PC-3 (cell line): Measurements from ENCODE around the gene DMAC2L. TPM values are rescaled to one million over a fixed set of nuclear protein-coding genes. Genes with fewer than 3 reads are reported as not detected.
"Not testable (repeated sequence)": the region's sequence is repeated elsewhere in the genome, so short reads cannot be mapped to it uniquely, and the experiment has no call there.

Experiments
- ATAC-seq: fragments of 200-7000 bp; cut with Tn5 transposase; 2 replicates; pipeline ENCODE4 v1.9.1; 2020; ENCODE audit warnings: mild to moderate bottlenecking, moderate library complexity
- BruUV-seq: library from RNA; stranded (reverse); fragments of 400-500 nt; replicated peaks from 2 replicates; lab custom pipeline; 2021; lab: Mats Ljungman, UMichigan
- CTCF ChIA-PET: fragments of 300-600 bp; sonication (Branson Sonifier 250); formaldehyde crosslinking; loops from one replicate; lab custom pipeline; 2022; ENCODE audit warnings: antibody characterized with exemption; lab: Charles Lee
- POLR2A ChIA-PET: fragments of 300-600 bp; sonication (Branson Sonifier 250); formaldehyde crosslinking; loops from one replicate; lab custom pipeline; 2022; ENCODE audit warnings: antibody characterized with exemption; ENCODE audit not compliant: unreplicated experiment; lab: Charles Lee
- DNase-seq: peaks from one replicate; pipeline ENCODE4 v3.0.0-alpha.2; 2015
- H2AFZ ChIP-seq: fragments of 300-600 bp; sonication (generic); 2 replicates; pipeline ENCODE4 v1.6.0; 2016; ENCODE audit warnings: antibody characterized with exemption, low read length
- H3F3A ChIP-seq: fragments of 300-600 bp; sonication (generic); one replicate; pipeline ENCODE4 v1.6.0; 2017; ENCODE audit warnings: antibody characterized with exemption, low read length, control low read depth, mild to moderate bottlenecking; ENCODE audit not compliant: unreplicated experiment
- H3K27ac ChIP-seq: fragments of 300-600 bp; sonication (generic); 2 replicates; pipeline ENCODE4 v1.5.1; 2016; ENCODE audit warnings: mild to moderate bottlenecking, low read length
- H3K27me3 ChIP-seq: fragments of 300-600 bp; sonication (generic); 2 replicates; pipeline ENCODE4 v1.6.1; 2016; ENCODE audit warnings: low read length, mixed read lengths
- H3K36me3 ChIP-seq: fragments of 300-600 bp; sonication (generic); 2 replicates; pipeline ENCODE4 v1.6.1; 2016; ENCODE audit warnings: low read depth, mixed run types, low read length, mixed read lengths
- H3K4me1 ChIP-seq: fragments of 300-600 bp; sonication (generic); 2 replicates; pipeline ENCODE4 v1.5.1; 2016; ENCODE audit warnings: low read length; ENCODE audit not compliant: insufficient read depth
- H3K4me2 ChIP-seq: fragments of 300-600 bp; sonication (generic); 2 replicates; pipeline ENCODE4 v1.6.0; 2016; ENCODE audit warnings: low read length
- H3K4me3 ChIP-seq: fragments of 300-600 bp; sonication (generic); 2 replicates; pipeline ENCODE4 v1.5.1; 2016; ENCODE audit warnings: mild to moderate bottlenecking, low read length, mixed read lengths
- H3K79me2 ChIP-seq: fragments of 300-600 bp; sonication (generic); 2 replicates; pipeline ENCODE4 v1.6.1; 2017; ENCODE audit warnings: low read length, mixed read lengths
- H3K9ac ChIP-seq: fragments of 300-600 bp; sonication (generic); 2 replicates; pipeline ENCODE4 v1.6.0; 2016; ENCODE audit warnings: mild to moderate bottlenecking, low read length
- H3K9me2 ChIP-seq: fragments of 300-600 bp; sonication (generic); replicated peaks from 2 replicates; pipeline ENCODE4 v1.6.1; 2016; ENCODE audit warnings: mixed run types, low read length, mixed read lengths
- H3K9me3 ChIP-seq: fragments of 300-600 bp; sonication (generic); 2 replicates; pipeline ENCODE4 v1.6.1; 2016; ENCODE audit warnings: low read length, mixed read lengths
- H4K20me1 ChIP-seq: fragments of 300-600 bp; sonication (generic); 2 replicates; pipeline ENCODE4 v1.6.1; 2016; ENCODE audit warnings: low read length, mixed read lengths
- EZH2 ChIP-seq: fragments of 300-600 bp; sonication (generic); IDR thresholded peaks from one replicate; pipeline ENCODE4 v1.6.1; 2017; ENCODE audit warnings: antibody characterized with exemption, mild to moderate bottlenecking, low read length; ENCODE audit not compliant: unreplicated experiment
- EZH2phosphoT487 ChIP-seq: fragments of 300-600 bp; sonication (generic); IDR thresholded peaks from 2 replicates; pipeline ENCODE4 v1.6.1; 2018; ENCODE audit warnings: mild to moderate bottlenecking, antibody characterized with exemption, low read length, borderline replicate concordance
- intact Hi-C: fragments of 100-400 bp; cut with micrococcal nuclease; formaldehyde crosslinking; loops from 2 replicates; pipeline ENCODE4 v1.9.0; 2023
- total RNA-seq: library from RNA; depleted of rRNA; stranded (reverse); fragments of >200 nt; gene quantifications from 2 replicates; pipeline ENCODE4 v1.2.3, GENCODE V29; 2014
- TF ChIP-seq, protein P1 (sequence below): fragments of 300-600 bp; sonication (generic); conservative IDR thresholded peaks from 2 replicates; pipeline ENCODE4 v1.5.1; 2017; ENCODE audit warnings: antibody characterized with exemption, low read depth, mild to moderate bottlenecking, low read length

The DMAC2L gene
- total RNA-seq, 1 experiment from 2014 or later = 18.1 TPM

DNA sequence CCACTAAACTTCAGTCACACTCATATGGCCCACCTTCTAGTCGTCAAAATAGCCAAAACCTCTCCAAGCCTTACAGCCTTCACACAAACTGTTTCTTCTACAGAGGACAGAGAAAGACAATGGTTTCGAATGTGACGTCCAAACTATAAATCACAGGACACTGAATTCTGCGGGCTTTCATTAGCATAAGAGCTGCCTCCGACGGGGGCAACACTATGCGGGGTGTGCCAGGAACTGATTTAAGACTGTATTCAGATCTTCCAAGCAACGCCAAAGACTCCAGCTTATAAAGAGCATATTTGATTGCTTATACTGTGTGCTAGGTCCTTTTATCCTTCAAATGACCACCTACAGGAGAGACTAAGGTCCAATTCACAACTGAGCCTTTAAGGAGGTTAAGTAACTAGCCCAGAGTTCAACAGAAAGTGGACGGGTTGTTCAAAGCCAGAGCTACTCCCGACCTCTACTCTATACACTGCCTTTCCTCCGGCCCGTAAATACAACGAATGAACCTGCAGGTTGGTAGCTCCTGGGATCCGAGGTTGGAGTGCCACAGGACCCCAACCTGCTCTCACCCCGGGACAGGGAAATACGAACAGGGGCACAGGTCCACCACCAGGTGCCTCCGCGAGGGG is 670 bp upstream of the DMAC2L start:
- Histone ChIP-seq H2AFZ (peak overlapping the region; percentile 93), H3K4me1 (peaks cover 18% of the 10 kb centered on the region), H4K20me1 (no peaks in the 10 kb centered on the region), H3K27ac (peak overlapping the region; percentile 77), H3K4me3 (peak overlapping the region; percentile 93), H3F3A (no peaks in the 10 kb centered on the region), H3K4me2 (peak overlapping the region; percentile 97), H3K79me2 (peaks cover 68% of the 10 kb centered on the region), H3K36me3 (peaks cover 7% of the 10 kb centered on the region; the same call in 1 of the 2 replicates), H3K9me3 (no peaks in the 10 kb centered on the region), H3K9ac (peak overlapping the region; percentile 77), H3K9me2 (no peaks in the 10 kb centered on the region), H3K27me3 (no peaks in the 10 kb centered on the region)
- intact Hi-C loops = loop anchor here (5.0 kb wide), 1 partner anchor 449 kb away; no protein-coding TSS in a partner anchor
- BruUV-seq = TSS peak; percentile 77
- ChIA-PET CTCF (interaction anchor here (0.5 to 1.0 kb wide), 3 partner anchors 88 to 681 kb away, joined by 3 to 17 read pairs (median 3); no protein-coding TSS in a partner anchor), POLR2A (no interaction called here)
- DNase-seq = peak; percentile 29
- peak; percentile 0 for ATAC-seq
- TF ChIP-seq EZH2phosphoT487 = no peak
- TF ChIP-seq, protein P1, sequence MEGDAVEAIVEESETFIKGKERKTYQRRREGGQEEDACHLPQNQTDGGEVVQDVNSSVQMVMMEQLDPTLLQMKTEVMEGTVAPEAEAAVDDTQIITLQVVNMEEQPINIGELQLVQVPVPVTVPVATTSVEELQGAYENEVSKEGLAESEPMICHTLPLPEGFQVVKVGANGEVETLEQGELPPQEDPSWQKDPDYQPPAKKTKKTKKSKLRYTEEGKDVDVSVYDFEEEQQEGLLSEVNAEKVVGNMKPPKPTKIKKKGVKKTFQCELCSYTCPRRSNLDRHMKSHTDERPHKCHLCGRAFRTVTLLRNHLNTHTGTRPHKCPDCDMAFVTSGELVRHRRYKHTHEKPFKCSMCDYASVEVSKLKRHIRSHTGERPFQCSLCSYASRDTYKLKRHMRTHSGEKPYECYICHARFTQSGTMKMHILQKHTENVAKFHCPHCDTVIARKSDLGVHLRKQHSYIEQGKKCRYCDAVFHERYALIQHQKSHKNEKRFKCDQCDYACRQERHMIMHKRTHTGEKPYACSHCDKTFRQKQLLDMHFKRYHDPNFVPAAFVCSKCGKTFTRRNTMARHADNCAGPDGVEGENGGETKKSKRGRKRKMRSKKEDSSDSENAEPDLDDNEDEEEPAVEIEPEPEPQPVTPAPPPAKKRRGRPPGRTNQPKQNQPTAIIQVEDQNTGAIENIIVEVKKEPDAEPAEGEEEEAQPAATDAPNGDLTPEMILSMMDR = peak; percentile 62; the same call in 1 of the 2 replicates
- no peak for TF ChIP-seq EZH2

DNA sequence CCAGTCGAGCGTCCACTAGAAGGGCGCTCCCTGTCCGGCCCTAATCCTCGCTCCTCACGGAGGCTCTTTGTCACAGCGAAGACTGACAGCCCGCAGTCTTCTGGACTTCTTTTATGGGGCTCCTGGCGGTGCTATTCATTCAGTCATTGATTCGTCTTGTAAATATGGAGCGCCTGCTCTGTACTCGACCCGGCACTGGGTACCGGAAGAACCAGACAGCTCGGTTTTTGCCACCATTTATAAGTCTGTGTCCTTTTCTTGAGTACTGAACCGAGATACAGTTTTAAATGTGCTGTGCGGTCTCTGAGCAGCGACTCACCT is 570 bp downstream of the DMAC2L start:
- ChIA-PET CTCF (interaction anchor here (0.6 to 1.0 kb wide), 7 partner anchors 17 to 475 kb away, joined by 3 to 7 read pairs (median 4); no protein-coding TSS in a partner anchor), POLR2A (interaction anchor here (0.6 to 0.9 kb wide), 6 partner anchors 8 to 546 kb away, joined by 5 to 16 read pairs (median 6); no protein-coding TSS in a partner anchor)
- Histone ChIP-seq H2AFZ (peak overlapping the region; percentile 93), H3K4me2 (peak overlapping the region; percentile 97), H3K36me3 (peaks cover 7% of the 10 kb centered on the region; the same call in 1 of the 2 replicates), H3K27ac (peak overlapping the region; percentile 77), H3K79me2 (peaks cover 56% of the 10 kb centered on the region), H4K20me1 (no peaks in the 10 kb centered on the region), H3K9ac (peak overlapping the region; percentile 77), H3K9me2 (no peaks in the 10 kb centered on the region), H3K27me3 (no peaks in the 10 kb centered on the region), H3K4me3 (peak overlapping the region; percentile 93), H3K9me3 (no peaks in the 10 kb centered on the region), H3F3A (no peaks in the 10 kb centered on the region), H3K4me1 (peaks cover 18% of the 10 kb centered on the region)
- DNase-seq = no peak
- peak; percentile 30 for ATAC-seq
- TF ChIP-seq EZH2 (no peak), EZH2phosphoT487 (no peak)
- TF ChIP-seq, protein P1 = 0 out of 2 replicates have a peak, but pooled peaks have one; percentile 12
- no TSS peak for BruUV-seq
- intact Hi-C loops = loop anchor here (2.0 to 5.0 kb wide), 2 partner anchors 82 to 450 kb away; partner anchors contain the start of gene SOS2

DNA sequence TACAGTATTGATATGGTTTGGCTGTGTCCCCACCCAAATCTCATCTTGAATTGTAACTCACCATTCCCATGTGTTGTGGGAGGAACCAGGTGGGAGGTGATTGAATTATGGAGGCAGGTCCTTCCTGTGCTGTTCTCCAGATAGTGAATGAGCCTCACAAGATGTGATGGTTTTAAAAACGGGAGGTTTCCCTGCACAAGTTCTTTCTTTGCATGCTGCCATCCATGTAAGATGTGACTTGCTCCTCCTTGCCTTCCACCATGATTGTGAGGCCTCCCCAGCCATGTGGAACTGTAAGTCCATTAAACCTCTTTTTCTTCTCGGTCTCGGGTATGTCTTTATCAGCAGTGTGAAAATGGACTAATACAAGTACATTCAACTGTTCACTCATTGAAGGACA is 2.0 kb downstream of the DMAC2L start:
- DNase-seq, BruUV-seq, H3K27me3 ChIP-seq, ATAC-seq, CTCF ChIA-PET, H3K4me3 ChIP-seq, H3K9ac ChIP-seq, POLR2A ChIA-PET, H2AFZ ChIP-seq, H4K20me1 ChIP-seq, H3K9me2 ChIP-seq, H3K9me3 ChIP-seq, H3F3A ChIP-seq, H3K36me3 ChIP-seq, H3K4me1 ChIP-seq, H3K4me2 ChIP-seq, H3K27ac ChIP-seq: not testable (repeated sequence)
- H3K79me2 ChIP-seq = peaks cover 50% of the 10 kb centered on the region
- intact Hi-C loops = loop anchor here (5.0 kb wide), 1 partner anchor 452 kb away; no protein-coding TSS in a partner anchor
